Liver (tissue), 9 donors: ENCODE data around the gene GLRX. TPM values are rescaled to one million over a fixed set of nuclear protein-coding genes. Genes with fewer than 3 reads are reported as not detected.
"Not testable (repeated sequence)": the region's sequence is repeated elsewhere in the genome, so short reads cannot be mapped to it uniquely, and the experiment has no call there.

ENCODE experiments used
- DNase-seq: peaks from one replicate; pipeline ENCODE4 v3.0.0-alpha.2; 2017; ENCODE audit warnings: low spot score
- H3K27ac ChIP-seq, 2 donors: one replicate each; pipeline ENCODE4 v1.7.0; 2013; ENCODE audit warnings: inconsistent platforms in 2 of 2, low read length in 2 of 2, control low read depth in 1 of 2, low read depth in 1 of 2, mild to moderate bottlenecking in 1 of 2
- H3K27me3 ChIP-seq, 4 donors: one replicate each; pipeline versions ENCODE4 v1.6.1 to v1.7.0; 2013; ENCODE audit warnings: low read length in 3 of 4, inconsistent platforms in 1 of 4, mild to moderate bottlenecking in 1 of 4, moderate library complexity in 1 of 4; ENCODE audit not compliant: control insufficient read depth in 4 of 4, insufficient read depth in 4 of 4
- H3K36me3 ChIP-seq, 4 donors: one replicate each; pipeline versions ENCODE4 v1.6.1 to v1.7.0; 2013; ENCODE audit warnings: low read length in 3 of 4, mild to moderate bottlenecking in 3 of 4, low read depth in 1 of 4, moderate library complexity in 1 of 4; ENCODE audit not compliant: control insufficient read depth in 4 of 4, insufficient read depth in 3 of 4
- H3K4me1 ChIP-seq, 4 donors: one replicate each; pipeline versions ENCODE4 v1.6.1 to v1.7.0; 2013; ENCODE audit warnings: low read length in 3 of 4, mild to moderate bottlenecking in 3 of 4, moderate library complexity in 1 of 4; ENCODE audit not compliant: control insufficient read depth in 4 of 4, insufficient read depth in 4 of 4
- H3K4me3 ChIP-seq, 3 donors: one replicate each; pipeline versions ENCODE4 v1.6.1 to v1.7.0; 2013; ENCODE audit warnings: low read length in 3 of 3, control low read depth in 1 of 3, low read depth in 1 of 3, mild to moderate bottlenecking in 1 of 3
- H3K9ac ChIP-seq, 2 donors: one replicate each; pipeline ENCODE4 v1.7.0; 2013; ENCODE audit warnings: low read length in 2 of 2, mild to moderate bottlenecking in 2 of 2, moderate library complexity in 2 of 2, control low read depth in 1 of 2, low read depth in 1 of 2
- H3K9me3 ChIP-seq, 4 donors: one replicate each; pipeline versions ENCODE4 v1.6.1 to v1.7.0; 2013; ENCODE audit warnings: low read length in 3 of 4; ENCODE audit not compliant: control insufficient read depth in 4 of 4
- EGR1 ChIP-seq, 2 donors: IDR thresholded peaks; 2 replicates each; pipeline ENCODE4 v1.6.1; 2016 to 2018; ENCODE audit warnings: antibody characterized with exemption in 2 of 2, low read depth in 2 of 2
- FOXA1 ChIP-seq: IDR thresholded peaks from 2 replicates; pipeline ENCODE4 v1.6.1; 2016; ENCODE audit warnings: antibody characterized with exemption
- FOXA2 ChIP-seq: IDR thresholded peaks from 2 replicates; pipeline ENCODE4 v1.6.1; 2016; ENCODE audit warnings: antibody characterized with exemption
- GABPA ChIP-seq, 2 donors: IDR thresholded peaks in 1 of 2; conservative IDR thresholded peaks in 1 of 2; 2 replicates each; pipeline ENCODE4 v1.6.1; 2016; ENCODE audit warnings: antibody characterized with exemption in 2 of 2, mild to moderate bottlenecking in 1 of 2, moderate library complexity in 1 of 2
- HNF4A ChIP-seq, 2 donors: conservative IDR thresholded peaks; 2 replicates each; pipeline ENCODE4 v1.6.1; 2016; ENCODE audit warnings: antibody characterized with exemption in 2 of 2, mild to moderate bottlenecking in 2 of 2
- HNF4G ChIP-seq: IDR thresholded peaks from 2 replicates; pipeline ENCODE4 v1.6.1; 2016; ENCODE audit warnings: antibody characterized with exemption
- JUND ChIP-seq, 2 donors: IDR thresholded peaks; 2 replicates each; pipeline ENCODE4 v1.6.1; 2016; ENCODE audit warnings: antibody characterized with exemption in 2 of 2
- NR2F2 ChIP-seq: IDR thresholded peaks from 2 replicates; pipeline ENCODE4 v1.6.1; 2016; ENCODE audit warnings: antibody characterized with exemption
- RAD21 ChIP-seq, 2 donors: IDR thresholded peaks; 2 replicates each; pipeline ENCODE4 v1.6.1; 2016; ENCODE audit warnings: antibody characterized with exemption in 2 of 2, mild to moderate bottlenecking in 2 of 2
- SP1 ChIP-seq: IDR thresholded peaks from 2 replicates; pipeline ENCODE4 v1.6.1; 2018; ENCODE audit warnings: antibody characterized with exemption, mild to moderate bottlenecking
- TAF1 ChIP-seq: conservative IDR thresholded peaks from 2 replicates; pipeline ENCODE4 v1.6.1; 2016; ENCODE audit warnings: antibody characterized with exemption, mild to moderate bottlenecking
- YY1 ChIP-seq: IDR thresholded peaks from 2 replicates; pipeline ENCODE4 v1.6.1; 2016; ENCODE audit warnings: antibody characterized with exemption, mild to moderate bottlenecking
- WGBS: extraction: QIAGEN DNeasy Blood & Tissue Kit; methylation state at CpG from one replicate; pipeline ENCODE4 v1.1.7; 2013; 5-methylcytosine and 5-hydroxymethylcytosine counted together
- polyA plus RNA-seq, 2 donors: library from polyadenylated mRNA; stranded (reverse) in 1 of 2; unstranded in 1 of 2; fragments of 200-250 nt in 1 of 2; fragments of >200 nt in 1 of 2; fragmentation: Nextera tagmentation in 1 of 2; extraction: Ambion mirVana in 1 of 2; gene quantifications; one replicate each; pipeline versions ENCODE4 v1.2.1 to v1.2.3, GENCODE V29; 2013 to 2015
- total RNA-seq, 2 donors: library from RNA; depleted of rRNA; stranded (reverse); fragments of >200 nt; gene quantifications; one replicate each; pipeline ENCODE4 v1.2.3, GENCODE V29; 2014
- TF ChIP-seq, protein P1 (sequence below): IDR thresholded peaks from 2 replicates; pipeline ENCODE4 v1.6.1; 2016; ENCODE audit warnings: antibody characterized with exemption, mild to moderate bottlenecking
- TF ChIP-seq, protein P2 (sequence below): IDR thresholded peaks from 2 replicates; pipeline ENCODE4 v1.6.1; 2016; ENCODE audit warnings: antibody characterized with exemption
- TF ChIP-seq, protein P3 (sequence below): IDR thresholded peaks from 2 replicates; pipeline ENCODE4 v1.6.1; 2016; ENCODE audit warnings: antibody characterized with exemption
- TF ChIP-seq, protein P4 (sequence below): fragments of 150-350 bp; IDR thresholded peaks from 2 replicates; pipeline ENCODE4 v1.5.1; 2017; ENCODE audit warnings: improper control_type of control experiment, low read depth, low read length; ENCODE audit not compliant: missing input control
- donor health status: healthy.
- donor health status: healthy.
- donor health status: healthy.
- donor health status: healthy.
- donor health status: healthy.

Gene GLRX
- total and polyA plus RNA-seq, 4 donors = 48.2 to 187 (median 107) TPM

DNA sequence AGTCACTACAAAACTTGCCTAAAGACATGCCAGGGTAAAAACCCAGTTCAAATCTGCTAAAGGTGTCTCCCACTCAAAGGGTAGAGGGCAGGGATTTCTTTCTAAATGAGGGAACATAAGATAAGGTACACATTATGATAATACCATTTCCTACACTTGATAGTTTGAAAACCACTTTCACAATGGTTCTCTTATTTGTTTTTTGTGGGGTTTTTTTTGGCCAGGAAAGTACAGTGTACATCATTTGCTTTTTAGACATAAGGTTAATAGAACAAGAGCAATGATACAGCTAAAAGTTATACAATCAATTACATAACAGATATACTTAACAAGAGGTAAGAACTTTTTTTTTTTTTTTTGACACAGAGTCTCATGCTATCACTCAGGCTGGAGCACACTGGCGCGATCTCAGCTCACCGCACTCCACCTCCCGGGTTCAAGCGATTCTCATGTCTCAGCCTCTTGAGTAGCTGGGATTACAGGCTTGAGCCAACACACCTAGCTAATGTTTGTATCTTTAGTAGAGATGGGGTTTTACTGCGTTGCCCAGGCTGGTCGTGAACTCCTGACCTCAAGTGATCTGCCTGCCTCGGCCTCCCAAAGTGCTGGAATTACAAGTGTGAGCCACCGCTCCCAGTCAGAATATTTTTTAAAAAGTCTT, 48.8 kb upstream of the GLRX start:
- Histone ChIP-seq H3K27me3 (no peaks in the 10 kb centered on the region), H3K9me3 (no peaks in the 10 kb centered on the region), H3K9ac (no peak overlapping the region), H3K4me3 (no peak overlapping the region), H3K4me1 (peaks cover 2 to 18% (median 6%) of the 10 kb centered on the region in 4 donors), H3K27ac (no peak overlapping the region), H3K36me3 (no peaks in the 10 kb centered on the region)
- no peak for DNase-seq
- WGBS = 98% methylated on average over 9 of the region's 9 CpGs
- no peak for TF ChIP-seq FOXA2
- TF ChIP-seq, protein P1, sequence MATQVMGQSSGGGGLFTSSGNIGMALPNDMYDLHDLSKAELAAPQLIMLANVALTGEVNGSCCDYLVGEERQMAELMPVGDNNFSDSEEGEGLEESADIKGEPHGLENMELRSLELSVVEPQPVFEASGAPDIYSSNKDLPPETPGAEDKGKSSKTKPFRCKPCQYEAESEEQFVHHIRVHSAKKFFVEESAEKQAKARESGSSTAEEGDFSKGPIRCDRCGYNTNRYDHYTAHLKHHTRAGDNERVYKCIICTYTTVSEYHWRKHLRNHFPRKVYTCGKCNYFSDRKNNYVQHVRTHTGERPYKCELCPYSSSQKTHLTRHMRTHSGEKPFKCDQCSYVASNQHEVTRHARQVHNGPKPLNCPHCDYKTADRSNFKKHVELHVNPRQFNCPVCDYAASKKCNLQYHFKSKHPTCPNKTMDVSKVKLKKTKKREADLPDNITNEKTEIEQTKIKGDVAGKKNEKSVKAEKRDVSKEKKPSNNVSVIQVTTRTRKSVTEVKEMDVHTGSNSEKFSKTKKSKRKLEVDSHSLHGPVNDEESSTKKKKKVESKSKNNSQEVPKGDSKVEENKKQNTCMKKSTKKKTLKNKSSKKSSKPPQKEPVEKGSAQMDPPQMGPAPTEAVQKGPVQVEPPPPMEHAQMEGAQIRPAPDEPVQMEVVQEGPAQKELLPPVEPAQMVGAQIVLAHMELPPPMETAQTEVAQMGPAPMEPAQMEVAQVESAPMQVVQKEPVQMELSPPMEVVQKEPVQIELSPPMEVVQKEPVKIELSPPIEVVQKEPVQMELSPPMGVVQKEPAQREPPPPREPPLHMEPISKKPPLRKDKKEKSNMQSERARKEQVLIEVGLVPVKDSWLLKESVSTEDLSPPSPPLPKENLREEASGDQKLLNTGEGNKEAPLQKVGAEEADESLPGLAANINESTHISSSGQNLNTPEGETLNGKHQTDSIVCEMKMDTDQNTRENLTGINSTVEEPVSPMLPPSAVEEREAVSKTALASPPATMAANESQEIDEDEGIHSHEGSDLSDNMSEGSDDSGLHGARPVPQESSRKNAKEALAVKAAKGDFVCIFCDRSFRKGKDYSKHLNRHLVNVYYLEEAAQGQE = no peak
- TF ChIP-seq FOXA1 = no peak
- TF ChIP-seq TAF1 = no peak
- no peak for TF ChIP-seq NR2F2
- TF ChIP-seq, protein P2, sequence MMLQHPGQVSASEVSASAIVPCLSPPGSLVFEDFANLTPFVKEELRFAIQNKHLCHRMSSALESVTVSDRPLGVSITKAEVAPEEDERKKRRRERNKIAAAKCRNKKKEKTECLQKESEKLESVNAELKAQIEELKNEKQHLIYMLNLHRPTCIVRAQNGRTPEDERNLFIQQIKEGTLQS = no peak
- TF ChIP-seq, protein P3, sequence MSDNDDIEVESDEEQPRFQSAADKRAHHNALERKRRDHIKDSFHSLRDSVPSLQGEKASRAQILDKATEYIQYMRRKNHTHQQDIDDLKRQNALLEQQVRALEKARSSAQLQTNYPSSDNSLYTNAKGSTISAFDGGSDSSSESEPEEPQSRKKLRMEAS = no peak
- no peak for TF ChIP-seq YY1
- no peak for TF ChIP-seq GABPA (IDR thresholded peaks at IDR 0.05 in 1 of 2, conservative IDR thresholded peaks at IDR 0.05 in 1 of 2)
- TF ChIP-seq HNF4A (conservative IDR thresholded peaks at IDR 0.05) = no peak
- TF ChIP-seq, protein P4, sequence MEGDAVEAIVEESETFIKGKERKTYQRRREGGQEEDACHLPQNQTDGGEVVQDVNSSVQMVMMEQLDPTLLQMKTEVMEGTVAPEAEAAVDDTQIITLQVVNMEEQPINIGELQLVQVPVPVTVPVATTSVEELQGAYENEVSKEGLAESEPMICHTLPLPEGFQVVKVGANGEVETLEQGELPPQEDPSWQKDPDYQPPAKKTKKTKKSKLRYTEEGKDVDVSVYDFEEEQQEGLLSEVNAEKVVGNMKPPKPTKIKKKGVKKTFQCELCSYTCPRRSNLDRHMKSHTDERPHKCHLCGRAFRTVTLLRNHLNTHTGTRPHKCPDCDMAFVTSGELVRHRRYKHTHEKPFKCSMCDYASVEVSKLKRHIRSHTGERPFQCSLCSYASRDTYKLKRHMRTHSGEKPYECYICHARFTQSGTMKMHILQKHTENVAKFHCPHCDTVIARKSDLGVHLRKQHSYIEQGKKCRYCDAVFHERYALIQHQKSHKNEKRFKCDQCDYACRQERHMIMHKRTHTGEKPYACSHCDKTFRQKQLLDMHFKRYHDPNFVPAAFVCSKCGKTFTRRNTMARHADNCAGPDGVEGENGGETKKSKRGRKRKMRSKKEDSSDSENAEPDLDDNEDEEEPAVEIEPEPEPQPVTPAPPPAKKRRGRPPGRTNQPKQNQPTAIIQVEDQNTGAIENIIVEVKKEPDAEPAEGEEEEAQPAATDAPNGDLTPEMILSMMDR = no peak
- no peak for TF ChIP-seq EGR1 (IDR thresholded peaks at IDR 0.05; ENCODE audit: low read depth in 2 of 2)
- no peak for TF ChIP-seq HNF4G
- TF ChIP-seq RAD21 (IDR thresholded peaks at IDR 0.05) = no peak
- TF ChIP-seq SP1 = no peak
- no peak for TF ChIP-seq JUND (IDR thresholded peaks at IDR 0.05)

DNA sequence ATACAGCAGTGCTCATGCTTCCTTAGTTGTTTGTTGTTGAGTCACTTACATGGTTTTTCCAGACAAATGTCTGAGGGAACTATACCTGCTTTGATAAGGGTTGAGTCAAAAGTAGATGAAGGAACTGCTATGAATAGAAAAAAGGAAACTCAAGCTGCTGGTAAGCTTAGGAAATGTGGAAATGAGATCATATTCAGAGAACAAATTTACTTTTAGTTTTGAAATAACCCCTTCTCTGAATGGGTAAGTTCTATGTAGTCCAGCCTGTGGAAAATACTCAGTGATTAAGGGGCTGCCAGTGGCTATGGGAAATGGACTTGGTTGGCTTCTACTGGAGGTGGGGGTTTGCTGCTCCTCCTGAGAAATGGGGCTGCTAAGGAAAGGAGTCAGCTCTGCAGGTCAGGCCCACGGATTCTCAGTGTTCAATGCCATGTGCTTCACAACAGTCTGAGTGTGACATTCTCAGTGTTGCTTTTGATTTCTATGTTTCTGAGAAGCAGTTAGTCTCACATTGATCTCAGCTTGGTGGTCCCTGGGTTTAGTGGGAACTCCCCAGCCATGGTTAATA, 47.7 kb upstream of the GLRX start:
- TF ChIP-seq JUND (IDR thresholded peaks at IDR 0.05) (peak in 1 of 2 donors; percentile 35), FOXA2 (no peak)
- DNase-seq = no peak
- no peak overlapping the region for H3K4me3 ChIP-seq
- peaks cover 2 to 16% (median 7%) of the 10 kb centered on the region in 4 donors for H3K4me1 ChIP-seq
- H3K27ac ChIP-seq = peak overlapping the region in 1 of 2 donors; percentile 41
- no peaks in the 10 kb centered on the region for H3K36me3 ChIP-seq
- H3K27me3 ChIP-seq = no peaks in the 10 kb centered on the region
- no peaks in the 10 kb centered on the region for H3K9me3 ChIP-seq
- peak overlapping the region in 1 of 2 donors; percentile 11 for H3K9ac ChIP-seq
- 76% methylated on average over 1 of the region's 1 CpG for WGBS

DNA sequence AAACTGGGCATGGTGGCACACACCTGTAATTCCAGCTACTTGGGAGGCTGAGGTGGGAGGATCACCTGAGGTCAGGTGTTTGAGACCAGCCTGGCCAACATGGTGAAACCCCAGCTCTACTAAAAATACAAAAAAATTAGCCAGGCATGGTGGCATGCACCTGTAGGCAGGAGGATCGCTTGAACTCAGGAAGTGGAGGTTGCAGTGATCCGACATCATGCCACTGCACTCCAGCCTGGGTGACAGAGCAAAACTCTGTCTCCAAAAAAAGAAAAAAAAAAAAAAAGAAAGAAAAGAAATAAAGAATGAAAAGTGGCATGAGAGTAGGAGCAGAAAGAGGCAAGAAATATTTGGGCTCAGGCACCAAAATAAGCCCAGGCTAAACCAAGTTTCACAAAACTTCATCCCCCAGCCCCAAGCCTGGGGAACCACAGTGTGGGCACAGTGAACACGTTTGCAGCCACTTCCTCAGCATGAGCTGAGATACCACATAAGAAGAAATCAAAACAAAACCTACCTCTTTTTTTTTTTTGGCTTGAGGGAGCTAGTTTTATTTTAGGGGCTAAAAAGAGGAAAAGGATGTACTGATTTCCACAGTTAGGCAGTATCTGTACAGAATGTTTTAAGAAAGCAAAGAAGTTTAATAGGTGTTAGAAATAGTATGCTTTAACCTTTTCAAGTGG, 46.8 kb upstream of the GLRX start:
- not testable (repeated sequence) for H3K9me3 ChIP-seq, DNase-seq, H3K27me3 ChIP-seq, H3K36me3 ChIP-seq, H3K9ac ChIP-seq, H3K4me3 ChIP-seq, H3K27ac ChIP-seq
- 75% methylated on average over 3 of the region's 3 CpGs for WGBS
- H3K4me1 ChIP-seq = peaks cover 2 to 16% (median 10%) of the 10 kb centered on the region in 4 donors
